ENCODE data around the gene MEGF11.

Gene MEGF11

DNA sequence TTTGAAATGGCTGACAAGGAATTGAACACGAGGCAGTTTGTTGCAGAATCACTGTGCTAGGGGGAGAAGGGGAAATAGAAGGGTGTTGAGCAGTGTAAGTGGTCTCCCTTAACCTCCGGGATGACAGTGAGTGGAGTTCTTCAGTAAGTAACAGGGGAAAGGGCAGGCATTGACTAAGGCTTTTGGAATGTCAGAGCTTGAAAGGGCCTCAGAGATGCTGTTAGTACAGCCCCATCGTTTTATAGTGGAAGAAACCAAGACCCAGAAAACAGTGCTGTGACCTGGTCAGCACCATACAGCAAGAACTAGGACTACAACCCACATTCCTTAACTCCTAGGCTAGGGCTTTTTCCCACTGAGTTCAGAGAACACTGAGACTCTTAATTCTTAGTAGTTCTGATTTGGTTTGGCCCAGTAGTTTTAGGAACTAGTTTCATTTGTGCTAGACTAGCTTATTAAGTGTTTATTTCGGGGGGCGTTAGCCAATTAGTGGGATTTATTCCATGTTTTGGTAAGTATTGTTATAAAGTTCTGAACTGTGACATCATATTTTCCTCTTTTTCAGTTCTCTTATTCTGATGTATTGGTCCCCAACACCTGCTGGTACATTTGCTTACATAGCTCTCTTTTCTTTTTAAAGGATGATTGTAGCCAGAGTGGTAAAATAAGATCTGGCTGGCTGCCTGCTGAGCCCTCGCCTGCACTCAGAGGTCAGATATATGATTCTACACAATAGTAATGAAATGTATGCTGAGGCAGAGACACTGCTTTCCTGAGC is 350.1 kb downstream of the MEGF11 start:
- no peak for TF ChIP-seq RARB (CRISPR knock-in tag; IDR thresholded peaks at IDR 0.05)
- no peak for TF ChIP-seq ZNF565 (CRISPR knock-in tag; conservative IDR thresholded peaks at IDR 0.05; ENCODE audit: low read depth)
- TF ChIP-seq OSR1 (CRISPR knock-in tag; IDR thresholded peaks at IDR 0.05) = no peak
- TF ChIP-seq ISL1 (CRISPR knock-in tag; IDR thresholded peaks at IDR 0.05) = no peak
- TF ChIP-seq ESRRG (CRISPR knock-in tag; IDR thresholded peaks at IDR 0.05) = no peak
- no peak for TF ChIP-seq ZNF8 (CRISPR knock-in tag; IDR thresholded peaks at IDR 0.05)
- peak; percentile 49 for ATAC-seq

DNA sequence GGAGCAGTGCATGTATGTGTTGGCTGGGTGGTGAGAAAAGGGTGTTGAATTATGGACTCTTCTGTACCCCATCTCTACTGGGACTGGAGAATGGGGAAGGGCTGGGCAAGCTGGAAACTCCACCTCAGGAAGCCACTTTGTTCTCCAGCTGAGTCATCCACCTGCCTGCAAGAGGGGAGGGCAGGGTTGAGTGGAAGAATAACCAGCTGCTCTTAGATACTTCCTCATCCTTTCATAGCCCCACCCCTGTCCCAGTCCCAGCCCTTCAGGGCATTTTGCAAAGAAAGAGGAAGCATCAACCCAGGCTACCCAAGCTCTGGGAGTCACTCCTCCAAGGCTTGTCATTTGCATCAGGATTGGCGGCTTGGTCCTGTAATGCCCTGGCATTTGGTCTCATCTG is 351.2 kb downstream of the MEGF11 start:
- peak; percentile 37; the same call in 2 of the 3 replicates for ATAC-seq
- TF ChIP-seq, protein P1, sequence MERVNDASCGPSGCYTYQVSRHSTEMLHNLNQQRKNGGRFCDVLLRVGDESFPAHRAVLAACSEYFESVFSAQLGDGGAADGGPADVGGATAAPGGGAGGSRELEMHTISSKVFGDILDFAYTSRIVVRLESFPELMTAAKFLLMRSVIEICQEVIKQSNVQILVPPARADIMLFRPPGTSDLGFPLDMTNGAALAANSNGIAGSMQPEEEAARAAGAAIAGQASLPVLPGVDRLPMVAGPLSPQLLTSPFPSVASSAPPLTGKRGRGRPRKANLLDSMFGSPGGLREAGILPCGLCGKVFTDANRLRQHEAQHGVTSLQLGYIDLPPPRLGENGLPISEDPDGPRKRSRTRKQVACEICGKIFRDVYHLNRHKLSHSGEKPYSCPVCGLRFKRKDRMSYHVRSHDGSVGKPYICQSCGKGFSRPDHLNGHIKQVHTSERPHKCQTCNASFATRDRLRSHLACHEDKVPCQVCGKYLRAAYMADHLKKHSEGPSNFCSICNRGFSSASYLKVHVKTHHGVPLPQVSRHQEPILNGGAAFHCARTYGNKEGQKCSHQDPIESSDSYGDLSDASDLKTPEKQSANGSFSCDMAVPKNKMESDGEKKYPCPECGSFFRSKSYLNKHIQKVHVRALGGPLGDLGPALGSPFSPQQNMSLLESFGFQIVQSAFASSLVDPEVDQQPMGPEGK (CRISPR knock-in tag; IDR thresholded peaks at IDR 0.05; ENCODE audit: borderline replicate concordance) = no peak

DNA sequence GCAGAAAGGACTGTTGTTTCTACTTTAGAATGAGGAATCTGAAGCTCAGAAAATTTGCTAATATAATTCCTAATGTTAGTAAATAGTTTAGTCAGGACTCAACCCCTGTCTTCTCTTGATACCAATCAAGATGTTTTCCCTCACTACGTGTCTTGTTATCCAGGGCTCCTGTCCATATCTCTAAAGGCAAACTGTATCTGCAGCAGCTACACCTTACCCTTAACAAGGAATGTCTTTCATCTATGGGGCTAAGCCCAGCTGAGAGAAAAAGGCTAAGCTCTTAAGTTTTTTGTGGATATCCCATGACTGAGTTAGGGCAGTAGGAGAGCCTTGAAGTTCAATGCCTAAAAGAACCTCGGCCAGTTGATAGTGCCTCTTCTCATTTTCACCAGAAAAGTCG is 351.7 kb downstream of the MEGF11 start:
- no peak for ATAC-seq
- TF ChIP-seq SNAI2 (CRISPR knock-in tag; IDR thresholded peaks at IDR 0.05) = no peak
- TF ChIP-seq ZFP3 (CRISPR knock-in tag; IDR thresholded peaks at IDR 0.05) = no peak
- TF ChIP-seq, protein P1 (CRISPR knock-in tag; IDR thresholded peaks at IDR 0.05; ENCODE audit: borderline replicate concordance) = no peak
- TF ChIP-seq CREB5 (CRISPR knock-in tag; IDR thresholded peaks at IDR 0.05; ENCODE audit: low read depth) = no peak
- no peak for TF ChIP-seq TOX (CRISPR knock-in tag; IDR thresholded peaks at IDR 0.05; ENCODE audit: borderline replicate concordance)
- no peak for TF ChIP-seq ARNTL (CRISPR knock-in tag; IDR thresholded peaks at IDR 0.05; ENCODE audit: borderline replicate concordance, low read depth)
- TF ChIP-seq, protein P2, sequence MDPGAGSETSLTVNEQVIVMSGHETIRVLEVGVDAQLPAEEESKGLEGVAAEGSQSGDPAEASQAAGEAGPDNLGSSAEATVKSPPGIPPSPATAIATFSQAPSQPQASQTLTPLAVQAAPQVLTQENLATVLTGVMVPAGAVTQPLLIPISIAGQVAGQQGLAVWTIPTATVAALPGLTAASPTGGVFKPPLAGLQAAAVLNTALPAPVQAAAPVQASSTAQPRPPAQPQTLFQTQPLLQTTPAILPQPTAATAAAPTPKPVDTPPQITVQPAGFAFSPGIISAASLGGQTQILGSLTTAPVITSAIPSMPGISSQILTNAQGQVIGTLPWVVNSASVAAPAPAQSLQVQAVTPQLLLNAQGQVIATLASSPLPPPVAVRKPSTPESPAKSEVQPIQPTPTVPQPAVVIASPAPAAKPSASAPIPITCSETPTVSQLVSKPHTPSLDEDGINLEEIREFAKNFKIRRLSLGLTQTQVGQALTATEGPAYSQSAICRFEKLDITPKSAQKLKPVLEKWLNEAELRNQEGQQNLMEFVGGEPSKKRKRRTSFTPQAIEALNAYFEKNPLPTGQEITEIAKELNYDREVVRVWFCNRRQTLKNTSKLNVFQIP (CRISPR knock-in tag; IDR thresholded peaks at IDR 0.05; ENCODE audit: borderline replicate concordance, low read depth) = no peak

DNA sequence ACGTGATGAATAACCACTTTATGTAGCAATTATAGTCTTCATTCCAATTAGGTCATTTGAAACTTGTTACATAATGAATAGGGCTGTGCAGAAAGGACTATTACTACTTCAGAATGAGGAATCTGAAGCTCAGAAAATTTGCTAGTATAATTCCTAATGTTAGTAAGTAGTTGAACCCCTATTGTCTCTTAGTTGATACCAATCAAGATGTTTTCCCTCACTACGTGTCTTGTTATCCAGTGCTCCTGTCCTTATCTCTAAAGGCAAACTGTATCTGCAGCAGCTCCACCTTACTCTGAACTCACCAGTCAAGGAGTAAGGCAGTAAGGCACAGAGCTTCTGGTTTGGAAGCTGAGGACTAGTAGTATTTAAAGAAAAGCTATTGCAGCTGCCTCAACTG is 352.2 kb downstream of the MEGF11 start:
- ATAC-seq = no peak
- TF ChIP-seq ZNF565 (CRISPR knock-in tag; conservative IDR thresholded peaks at IDR 0.05; ENCODE audit: low read depth) = no peak
- TF ChIP-seq CSDC2 (CRISPR knock-in tag; IDR thresholded peaks at IDR 0.05) = no peak
- no peak for TF ChIP-seq RARB (CRISPR knock-in tag; IDR thresholded peaks at IDR 0.05)
- no peak for TF ChIP-seq TOX (CRISPR knock-in tag; IDR thresholded peaks at IDR 0.05; ENCODE audit: borderline replicate concordance)
- no peak for TF ChIP-seq ZNF8 (CRISPR knock-in tag; IDR thresholded peaks at IDR 0.05)
- TF ChIP-seq, protein P2 (CRISPR knock-in tag; IDR thresholded peaks at IDR 0.05; ENCODE audit: borderline replicate concordance, low read depth) = no peak
- TF ChIP-seq CREB5 (CRISPR knock-in tag; IDR thresholded peaks at IDR 0.05; ENCODE audit: low read depth) = no peak
- TF ChIP-seq OSR1 (CRISPR knock-in tag; IDR thresholded peaks at IDR 0.05) = no peak
- no peak for TF ChIP-seq SNAI2 (CRISPR knock-in tag; IDR thresholded peaks at IDR 0.05)
